ENCODE measurements around the gene TMEM72. TPM values are rescaled to one million over a fixed set of nuclear protein-coding genes. Genes with fewer than 3 reads are reported as not detected.

The TMEM72 gene
- total RNA-seq, 2 experiments from 2014 or later, result not detected

DNA sequence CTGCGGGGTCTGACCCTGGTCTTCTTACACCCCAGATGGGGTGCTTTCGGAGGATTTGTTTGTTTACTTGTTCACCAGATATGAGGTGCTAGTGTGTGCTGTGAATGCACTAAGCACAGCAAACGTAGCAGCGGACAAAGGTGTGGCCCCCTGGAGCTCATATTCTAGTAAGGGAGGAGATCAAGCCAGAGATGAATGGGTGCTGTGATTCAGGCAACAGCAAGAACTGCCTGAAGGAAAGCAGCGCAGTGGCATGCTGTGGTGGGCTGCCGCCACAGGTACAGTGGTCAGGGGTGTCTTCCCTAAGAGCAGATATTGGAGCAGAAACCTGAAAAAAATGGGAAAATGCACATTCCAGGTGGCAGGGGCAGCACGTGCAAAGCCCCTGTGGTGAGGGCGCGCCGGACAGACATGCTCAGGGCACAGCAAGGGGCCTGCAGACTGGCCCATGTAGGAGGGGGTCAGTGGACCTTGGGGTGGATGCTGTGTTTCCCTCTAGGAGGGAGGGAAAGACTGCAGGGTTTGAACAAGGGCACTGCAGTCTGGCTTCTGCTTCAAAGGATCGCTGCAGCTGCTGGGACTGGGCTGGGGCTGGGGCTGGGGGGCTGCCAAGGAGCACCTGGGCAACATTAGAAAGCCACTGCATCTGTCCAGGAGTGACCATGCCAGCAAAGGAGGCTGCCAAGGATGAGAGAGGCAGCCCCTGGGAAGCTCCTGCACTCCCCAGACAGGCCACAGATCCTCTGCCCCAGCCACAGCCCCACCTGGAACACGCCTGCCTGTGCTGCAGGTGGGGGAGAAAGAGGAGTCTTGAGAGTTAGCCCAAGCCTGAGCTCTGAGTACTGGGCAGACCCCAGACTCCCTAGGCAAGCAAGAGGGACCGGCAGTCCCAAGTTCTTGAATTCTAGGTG, 68.4 kb downstream of the TMEM72 start:
- H3K4me1 Mint-ChIP-seq, result peaks cover 3% of the 10 kb centered on the region
- intact Hi-C loops (cut with DNase I, micrococcal nuclease), result no loop called here
- ChIA-PET CTCF (interaction anchor here (0.6 to 2.0 kb wide), 3 partner anchors 27 to 47 kb away, joined by 3 to 11 read pairs (median 3); no protein-coding TSS in a partner anchor), POLR2A (no interaction called here)
- no peak for DNase-seq
- no peaks in the 10 kb centered on the region for H3K27me3 Mint-ChIP-seq
- no peak overlapping the region for H3K27ac Mint-ChIP-seq
- ATAC-seq, result no peak
- H3K4me3 Mint-ChIP-seq, result no peak overlapping the region
- H3K36me3 Mint-ChIP-seq (ENCODE audit: low read depth), result no peaks in the 10 kb centered on the region
- H3K9me3 Mint-ChIP-seq (ENCODE audit: low read depth), result no peaks in the 10 kb centered on the region

DNA sequence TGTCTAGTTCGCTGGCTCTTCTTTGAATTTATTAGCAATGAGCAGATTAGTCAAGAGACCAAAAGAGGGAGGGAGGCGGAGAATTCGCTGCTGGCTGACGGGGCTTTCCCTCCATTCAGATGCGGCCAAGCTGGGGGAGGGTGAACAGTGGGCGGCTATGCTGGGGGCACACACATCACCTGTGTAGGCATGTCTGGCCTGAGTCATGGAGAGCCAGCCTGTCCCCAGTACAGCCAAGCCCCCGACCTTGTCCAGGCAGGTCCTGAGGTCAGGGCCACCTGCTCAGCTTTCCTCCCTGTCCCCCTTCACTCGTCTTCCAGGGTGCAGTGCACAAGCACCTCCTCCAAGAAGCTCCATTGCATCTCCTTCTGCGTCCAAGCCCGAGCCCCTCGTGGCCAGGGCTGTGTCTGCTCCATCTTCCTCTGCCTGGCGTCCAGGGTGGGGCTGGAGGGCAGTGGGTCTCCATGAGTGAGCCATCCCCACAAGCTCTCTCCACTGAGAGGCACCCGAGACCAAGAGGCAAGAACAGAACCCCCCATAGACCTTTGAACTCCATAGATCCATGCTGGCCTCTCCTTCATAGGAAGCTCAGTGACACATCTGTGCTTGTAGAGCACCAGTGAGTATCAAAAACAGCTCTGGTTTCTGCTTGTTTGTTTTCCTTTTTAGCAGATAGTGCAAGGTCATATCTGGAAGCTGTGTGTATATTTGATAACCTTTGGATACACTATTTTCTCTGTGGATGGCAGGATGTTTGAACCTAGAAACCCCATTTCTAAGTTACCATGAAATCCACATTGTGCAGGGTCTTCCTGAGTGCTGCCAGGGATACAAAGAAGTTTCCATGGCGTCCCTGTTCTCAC, 69.4 kb downstream of the TMEM72 start:
- Mint-ChIP-seq H3K27me3 (no peaks in the 10 kb centered on the region), H3K27ac (no peak overlapping the region), H3K36me3 (ENCODE audit: low read depth) (no peaks in the 10 kb centered on the region), H3K4me1 (peaks cover 3% of the 10 kb centered on the region), H3K9me3 (ENCODE audit: low read depth) (no peaks in the 10 kb centered on the region), H3K4me3 (no peak overlapping the region)
- intact Hi-C loops (cut with DNase I, micrococcal nuclease), result no loop called here
- no peak for DNase-seq
- ChIA-PET POLR2A (interaction anchor here (0.7 kb wide), 1 partner anchor 1125 kb away, joined by 3 read pairs; no protein-coding TSS in a partner anchor), CTCF (no interaction called here)
- no peak for ATAC-seq

DNA sequence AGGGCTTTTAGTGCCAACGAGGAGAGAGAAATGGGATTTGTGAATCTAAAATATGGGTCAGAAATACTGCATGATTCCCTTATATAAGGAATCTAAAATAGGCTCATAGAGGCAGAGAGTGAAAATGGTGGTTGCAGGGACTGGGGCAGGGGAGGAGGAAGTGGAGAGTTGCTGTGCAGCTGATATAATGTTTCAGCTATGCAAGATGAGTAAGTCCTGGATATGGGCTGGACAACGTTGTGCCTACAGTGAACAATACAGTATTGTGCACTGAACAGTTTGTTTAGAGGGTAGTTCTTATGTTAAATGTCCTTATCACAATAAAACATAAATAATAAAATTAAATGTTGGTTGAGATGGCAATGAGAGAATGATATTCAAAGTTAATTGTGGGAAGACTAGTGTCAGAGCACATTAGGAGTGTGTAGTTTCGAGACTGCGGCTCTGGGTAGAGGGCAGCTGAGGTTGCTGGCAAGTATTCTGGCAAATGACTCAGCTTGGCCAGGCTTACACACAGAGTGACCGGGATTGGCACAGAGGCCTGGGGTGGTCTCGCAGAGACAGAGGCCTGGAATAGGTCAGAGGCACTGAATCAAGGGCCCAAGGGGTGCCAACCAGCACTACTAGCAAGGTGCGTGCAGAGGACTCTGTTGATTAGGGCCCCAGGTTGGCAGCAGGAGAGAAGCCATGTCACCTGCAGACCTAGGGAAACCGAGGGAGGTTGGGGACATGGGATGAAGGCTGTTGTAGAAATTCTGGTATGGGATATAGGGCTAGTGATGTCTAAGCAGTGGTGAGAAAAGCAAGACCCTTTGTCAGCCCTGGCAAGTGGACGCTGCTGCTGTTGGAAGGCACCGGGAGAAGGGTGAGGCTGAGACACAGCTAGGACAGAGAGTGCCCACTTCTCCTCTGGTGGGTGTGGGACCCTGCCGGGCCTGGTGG, 70.3 kb downstream of the TMEM72 start:
- no peak overlapping the region for H3K4me3 Mint-ChIP-seq
- ChIA-PET POLR2A (interaction anchor here (0.7 kb wide), 1 partner anchor 1124 kb away, joined by 3 read pairs; no protein-coding TSS in a partner anchor), CTCF (no interaction called here)
- H3K27me3 Mint-ChIP-seq, result no peaks in the 10 kb centered on the region
- ATAC-seq, result peak; percentile 37
- H3K9me3 Mint-ChIP-seq (ENCODE audit: low read depth), result no peaks in the 10 kb centered on the region
- H3K4me1 Mint-ChIP-seq, result peaks cover 3% of the 10 kb centered on the region
- intact Hi-C loops (cut with DNase I, micrococcal nuclease), result no loop called here
- no peaks in the 10 kb centered on the region for H3K36me3 Mint-ChIP-seq (ENCODE audit: low read depth)
- DNase-seq, result no peak
- H3K27ac Mint-ChIP-seq, result no peak overlapping the region

DNA sequence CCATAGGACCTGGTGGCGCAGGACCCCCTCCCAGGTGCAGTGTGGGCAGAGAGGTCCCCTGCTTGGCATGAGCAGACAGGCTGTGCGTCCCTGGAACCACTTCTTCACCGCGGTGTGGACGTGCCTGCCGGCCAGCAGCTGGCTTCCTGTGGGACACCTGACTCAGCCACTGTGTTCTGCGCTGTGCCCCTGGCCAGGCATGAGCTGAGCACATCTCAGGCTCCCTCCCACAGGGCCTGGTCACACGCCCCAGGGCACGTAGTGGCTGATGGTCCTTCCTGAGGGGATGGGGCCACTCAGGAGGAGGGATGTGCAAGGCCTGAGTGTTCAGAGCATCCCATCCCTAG, 71.0 kb downstream of the TMEM72 start:
- ChIA-PET CTCF (no interaction called here), POLR2A (no interaction called here)
- no peaks in the 10 kb centered on the region for H3K27me3 Mint-ChIP-seq
- DNase-seq, result no peak
- H3K27ac Mint-ChIP-seq, result no peak overlapping the region
- H3K4me1 Mint-ChIP-seq, result peaks cover 3% of the 10 kb centered on the region
- H3K36me3 Mint-ChIP-seq (ENCODE audit: low read depth), result no peaks in the 10 kb centered on the region
- no peak overlapping the region for H3K4me3 Mint-ChIP-seq
- intact Hi-C loops (cut with DNase I, micrococcal nuclease), result no loop called here
- ATAC-seq, result no peak
- H3K9me3 Mint-ChIP-seq (ENCODE audit: low read depth), result no peaks in the 10 kb centered on the region

DNA sequence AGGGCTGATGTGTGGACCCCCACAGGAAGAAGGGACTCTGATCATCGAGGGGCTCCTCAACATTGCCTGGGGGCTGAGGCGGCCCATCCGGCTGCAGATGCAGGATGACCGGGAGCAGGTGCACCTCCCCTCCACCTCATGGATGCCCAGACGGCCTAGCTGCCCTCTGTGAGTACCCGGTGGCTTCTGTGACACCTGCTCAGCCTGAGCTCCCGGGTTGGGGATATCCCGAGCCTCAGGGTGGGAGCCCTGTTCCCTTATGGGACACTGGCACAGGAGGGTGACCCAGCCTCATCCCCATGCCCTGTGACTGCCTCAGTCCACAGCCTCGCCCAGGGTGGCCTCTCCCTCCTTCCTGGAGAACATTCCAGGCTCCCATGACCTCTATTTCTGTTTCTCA, 71.4 kb downstream of the TMEM72 start:
- ChIA-PET POLR2A (no interaction called here), CTCF (no interaction called here)
- Mint-ChIP-seq H3K36me3 (ENCODE audit: low read depth) (no peaks in the 10 kb centered on the region), H3K4me3 (no peak overlapping the region), H3K27me3 (no peaks in the 10 kb centered on the region), H3K27ac (no peak overlapping the region), H3K4me1 (peaks cover 3% of the 10 kb centered on the region), H3K9me3 (ENCODE audit: low read depth) (no peaks in the 10 kb centered on the region)
- no peak for ATAC-seq
- intact Hi-C loops (cut with DNase I, micrococcal nuclease), result no loop called here
- no peak for DNase-seq

DNA sequence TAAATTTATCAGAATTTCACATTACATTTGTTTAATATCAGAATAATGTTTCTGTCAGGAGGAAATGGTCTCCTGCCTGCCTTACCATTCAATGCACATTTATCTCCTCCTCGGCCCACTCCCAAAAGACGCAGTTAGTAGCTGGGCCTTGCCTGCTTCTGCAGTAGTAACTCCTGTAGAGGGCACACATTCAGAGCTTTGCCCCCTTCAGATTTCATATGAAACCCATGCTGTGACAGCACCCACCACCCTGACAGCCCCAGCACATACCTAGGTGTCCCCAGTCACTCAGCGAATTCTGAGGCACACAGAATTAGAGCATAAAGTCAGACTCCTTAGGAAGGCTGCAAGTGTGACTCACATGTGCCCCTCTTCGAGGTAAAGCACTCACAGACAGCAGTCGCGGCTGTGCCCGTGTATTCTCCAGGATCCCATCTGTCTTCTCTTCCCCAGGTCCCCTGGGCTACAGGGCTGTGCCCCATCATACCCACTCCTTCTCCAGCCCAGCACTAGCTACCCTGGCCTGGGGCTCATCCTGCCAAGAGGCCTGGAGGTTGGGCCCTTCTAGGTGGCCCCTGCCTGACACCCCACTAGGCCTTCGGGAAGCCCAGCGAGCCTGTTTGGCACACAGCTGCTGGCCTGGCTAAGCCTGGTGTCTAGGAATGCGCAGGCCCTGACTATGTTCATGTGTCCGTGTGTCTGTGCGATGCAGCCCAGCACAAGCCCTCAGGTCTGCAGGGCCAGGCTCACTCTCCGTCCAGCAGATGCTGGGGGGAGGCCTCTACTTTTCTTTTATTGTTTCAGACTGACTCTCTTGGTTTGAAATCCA, 72.1 kb downstream of the TMEM72 start:
- DNase-seq (no peak), ATAC-seq (no peak)

DNA sequence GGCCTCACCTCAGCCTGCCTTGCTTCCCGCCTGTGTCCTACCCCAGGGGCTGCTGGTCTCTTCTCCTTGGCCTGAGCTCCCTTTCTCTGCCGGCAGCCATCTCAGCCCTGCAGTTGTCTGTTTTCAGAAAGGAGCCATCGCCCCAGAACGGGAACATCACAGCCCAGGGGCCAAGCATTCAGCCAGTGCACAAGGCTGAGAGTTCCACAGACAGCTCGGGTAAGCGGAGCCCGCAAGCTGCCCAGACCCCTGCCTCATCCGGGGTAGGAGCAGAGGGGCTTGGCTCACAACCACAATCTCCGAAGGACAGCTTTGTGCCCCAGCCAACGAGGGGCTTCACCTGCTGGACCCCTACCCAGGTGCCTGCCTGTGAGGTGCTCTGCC, 72.8 kb downstream of the TMEM72 start:
- ChIA-PET POLR2A (no interaction called here), CTCF (no interaction called here)
- Mint-ChIP-seq H3K9me3 (ENCODE audit: low read depth) (no peaks in the 10 kb centered on the region), H3K27ac (no peak overlapping the region), H3K4me1 (no peaks in the 10 kb centered on the region), H3K36me3 (ENCODE audit: low read depth) (no peaks in the 10 kb centered on the region), H3K27me3 (no peaks in the 10 kb centered on the region), H3K4me3 (no peak overlapping the region)
- DNase-seq, result no peak
- ATAC-seq, result no peak
- intact Hi-C loops (cut with DNase I, micrococcal nuclease), result no loop called here

More for the DNA sequence above, 72.1 kb downstream of the TMEM72 start:
- ChIA-PET POLR2A (no interaction called here), CTCF (no interaction called here)
- H3K36me3 Mint-ChIP-seq (ENCODE audit: low read depth), result no peaks in the 10 kb centered on the region
- no peak overlapping the region for H3K4me3 Mint-ChIP-seq
- no peak overlapping the region for H3K27ac Mint-ChIP-seq
- no peaks in the 10 kb centered on the region for H3K9me3 Mint-ChIP-seq (ENCODE audit: low read depth)
- no peaks in the 10 kb centered on the region for H3K27me3 Mint-ChIP-seq
- intact Hi-C loops (cut with DNase I, micrococcal nuclease), result no loop called here
- peaks cover 3% of the 10 kb centered on the region for H3K4me1 Mint-ChIP-seq

DNA sequence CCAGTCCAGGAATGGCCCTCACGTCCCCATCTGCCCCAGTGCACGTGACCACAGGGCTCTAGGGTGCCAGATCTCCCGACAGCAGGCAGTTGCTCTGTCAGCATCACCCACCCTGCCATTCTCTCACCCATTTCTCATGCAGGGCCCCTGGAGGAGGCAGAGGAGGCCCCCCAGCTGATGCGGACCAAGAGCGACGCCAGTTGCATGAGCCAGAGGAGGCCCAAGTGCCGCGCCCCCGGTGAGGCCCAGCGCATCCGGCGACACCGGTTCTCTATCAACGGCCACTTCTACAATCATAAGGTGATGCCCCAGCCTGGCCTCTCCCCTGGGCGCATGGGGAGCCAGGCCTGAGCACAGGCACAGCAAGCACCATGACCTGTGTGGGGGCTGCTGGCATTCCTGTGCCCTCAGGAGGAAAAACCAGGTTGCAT, 73.5 kb downstream of the TMEM72 start:
- Mint-ChIP-seq H3K9me3 (ENCODE audit: low read depth) (no peaks in the 10 kb centered on the region), H3K36me3 (ENCODE audit: low read depth) (no peaks in the 10 kb centered on the region), H3K4me3 (no peak overlapping the region), H3K27ac (no peak overlapping the region), H3K27me3 (no peaks in the 10 kb centered on the region), H3K4me1 (no peaks in the 10 kb centered on the region)
- DNase-seq, result no peak
- POLR2A ChIA-PET, result no interaction called here
- CTCF ChIA-PET, result no interaction called here
- intact Hi-C loops (cut with DNase I, micrococcal nuclease), result no loop called here
- no peak for ATAC-seq

DNA sequence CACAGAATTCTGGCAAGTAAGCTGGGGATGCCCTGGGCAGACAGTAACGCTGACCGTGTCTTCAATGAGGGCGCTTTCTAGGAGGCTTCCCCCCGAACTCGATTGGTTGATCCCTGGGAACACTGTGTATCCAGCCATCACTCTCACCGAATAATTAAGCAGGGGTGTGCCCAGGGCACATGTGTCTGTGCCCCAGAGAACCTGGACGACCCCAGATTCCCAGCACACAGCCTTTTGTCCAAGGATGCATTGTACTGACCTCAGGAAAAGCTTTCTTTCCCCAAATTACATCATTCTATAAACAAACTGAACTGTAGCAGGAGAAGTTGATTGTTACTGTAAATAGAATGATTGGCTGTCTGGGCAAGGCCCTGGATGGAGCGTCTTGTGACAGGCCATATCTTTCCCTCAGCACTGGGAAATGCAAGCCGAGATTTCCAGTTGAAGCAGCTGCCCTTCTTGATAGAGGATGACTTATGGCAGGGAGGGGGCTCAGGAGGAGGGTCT, 74.1 kb downstream of the TMEM72 start:
- ATAC-seq (no peak), DNase-seq (no peak)
- Mint-ChIP-seq H3K4me3 (no peak overlapping the region), H3K27ac (no peak overlapping the region), H3K9me3 (ENCODE audit: low read depth) (no peaks in the 10 kb centered on the region), H3K4me1 (no peaks in the 10 kb centered on the region), H3K36me3 (ENCODE audit: low read depth) (no peaks in the 10 kb centered on the region), H3K27me3 (no peaks in the 10 kb centered on the region)
- ChIA-PET CTCF (no interaction called here), POLR2A (no interaction called here)
- intact Hi-C loops (cut with DNase I, micrococcal nuclease), result no loop called here

DNA sequence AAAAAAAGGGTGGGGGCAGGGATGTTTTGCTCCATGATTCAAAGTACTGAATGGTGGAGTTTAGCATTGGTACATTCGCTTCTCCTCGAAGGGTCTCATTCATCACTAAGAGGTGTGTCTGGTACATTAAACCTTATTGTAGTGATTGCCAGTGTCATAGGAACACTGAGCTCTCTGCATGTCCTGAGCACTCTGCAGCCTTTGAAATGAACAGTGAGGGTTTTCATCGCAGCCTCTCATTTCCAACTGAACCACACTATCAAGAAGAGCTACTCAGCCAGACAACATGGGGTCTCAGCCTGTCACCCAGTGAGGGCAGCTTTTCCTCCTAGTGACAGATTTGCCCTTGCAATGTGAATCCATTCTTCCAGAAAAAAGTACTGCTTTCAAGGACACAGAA, 75.0 kb downstream of the TMEM72 start:
- no peak for DNase-seq
- Mint-ChIP-seq H3K27ac (no peak overlapping the region), H3K9me3 (ENCODE audit: low read depth) (no peaks in the 10 kb centered on the region), H3K4me1 (no peaks in the 10 kb centered on the region), H3K27me3 (no peaks in the 10 kb centered on the region), H3K36me3 (ENCODE audit: low read depth) (no peaks in the 10 kb centered on the region), H3K4me3 (no peak overlapping the region)
- CTCF ChIA-PET, result no interaction called here
- no peak for ATAC-seq
- intact Hi-C loops (cut with DNase I, micrococcal nuclease), result no loop called here
- POLR2A ChIA-PET, result no interaction called here

Data from activated CD4-positive, alpha-beta T cell treated with anti-CD3 and anti-CD28 coated beads for 36 hours (primary cell).